ENCODE results near the gene SHOC2.
A peak's percentile ranks its signal among the peaks of the same experiment; 100 is the strongest.
"Not testable (repeated sequence)": the region's sequence is repeated elsewhere in the genome, so short reads cannot be mapped to it uniquely, and the experiment has no call there.

Gene SHOC2

GRCh38 chr10:110901954-110902819 lies 17.2 kb upstream of the SHOC2 start:
- no peak for DNase-seq (ENCODE audit: low read depth in 2 of 2)

GRCh38 chr10:110903280-110904278 lies 15.8 kb upstream of the SHOC2 start:
- no peak for DNase-seq (ENCODE audit: low read depth in 2 of 2)

GRCh38 chr10:110910138-110910537 lies 9.3 kb upstream of the SHOC2 start:
- DNase-seq (ENCODE audit: low read depth in 2 of 2), result no peak

- DNase-seq (ENCODE audit: low read depth in 2 of 2), result no peak
Observed at GRCh38 chr10:110912374-110912773, 7.0 kb upstream of the SHOC2 start.

- no peak for DNase-seq (ENCODE audit: low read depth in 2 of 2)
Observed at GRCh38 chr10:110914431-110914830, 5.0 kb upstream of the SHOC2 start.

DNA sequence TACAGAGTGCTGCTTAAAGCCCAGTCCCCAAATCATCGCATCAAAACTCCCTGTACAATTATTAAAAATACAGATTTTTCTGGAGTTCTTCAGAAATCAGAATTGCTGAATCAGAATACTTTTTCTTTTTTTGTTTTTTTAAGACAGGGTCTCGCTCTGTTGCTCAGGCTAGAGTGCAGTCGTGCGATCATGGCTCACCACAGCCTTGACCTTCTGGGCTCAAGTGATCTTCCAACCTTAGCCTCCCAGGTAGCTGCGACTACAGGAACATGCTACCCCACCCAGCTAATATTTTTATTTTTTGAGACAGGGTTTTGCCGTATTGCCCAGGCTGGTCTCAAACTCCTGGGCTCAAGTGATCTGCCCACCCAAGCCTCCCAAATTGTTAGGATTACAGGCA lies 4.4 kb upstream of the SHOC2 start:
- no peak for DNase-seq (ENCODE audit: low read depth in 2 of 2)

GRCh38 chr10:110915600-110915999 lies 3.8 kb upstream of the SHOC2 start:
- not testable (repeated sequence) for DNase-seq (ENCODE audit: low read depth in 2 of 2)

DNA sequence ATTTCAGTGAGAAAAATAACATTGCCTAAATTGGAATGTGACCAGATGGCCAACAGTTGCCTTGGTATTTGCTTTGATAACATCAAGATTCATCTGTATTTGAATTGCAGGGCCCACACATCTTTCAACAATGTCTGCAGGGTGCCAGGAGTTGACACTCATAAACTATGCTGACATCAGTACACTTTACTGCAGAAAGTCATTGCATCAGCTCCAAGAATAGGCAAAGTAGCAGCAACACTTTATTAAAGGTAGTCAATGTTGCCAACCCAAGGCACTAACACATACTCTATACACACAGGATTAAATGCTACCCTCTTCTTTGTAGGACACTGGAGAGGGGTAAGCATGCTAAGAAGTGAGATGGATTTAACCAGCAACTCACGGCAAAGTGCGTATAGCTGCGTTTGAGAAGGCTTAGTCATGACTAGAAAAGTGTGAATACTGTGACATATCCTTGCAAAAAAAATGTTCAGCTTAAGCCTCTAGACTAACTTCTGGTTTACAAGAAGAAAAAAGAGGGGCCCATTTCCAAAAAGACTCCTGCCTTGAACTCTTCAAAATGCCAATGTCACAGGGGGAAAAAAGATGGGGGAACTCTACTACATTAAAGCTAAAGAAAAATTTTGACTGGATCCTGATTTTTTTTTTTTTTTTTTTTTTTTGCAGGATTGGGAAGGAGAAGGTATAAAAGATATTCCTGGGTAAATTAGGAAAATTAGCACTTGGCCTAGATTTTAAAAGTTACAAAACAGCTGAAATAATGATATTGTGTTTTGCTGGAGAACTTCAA lies 2.7 kb upstream of the SHOC2 start:
- no peak for DNase-seq (ENCODE audit: low read depth in 2 of 2)

DNA sequence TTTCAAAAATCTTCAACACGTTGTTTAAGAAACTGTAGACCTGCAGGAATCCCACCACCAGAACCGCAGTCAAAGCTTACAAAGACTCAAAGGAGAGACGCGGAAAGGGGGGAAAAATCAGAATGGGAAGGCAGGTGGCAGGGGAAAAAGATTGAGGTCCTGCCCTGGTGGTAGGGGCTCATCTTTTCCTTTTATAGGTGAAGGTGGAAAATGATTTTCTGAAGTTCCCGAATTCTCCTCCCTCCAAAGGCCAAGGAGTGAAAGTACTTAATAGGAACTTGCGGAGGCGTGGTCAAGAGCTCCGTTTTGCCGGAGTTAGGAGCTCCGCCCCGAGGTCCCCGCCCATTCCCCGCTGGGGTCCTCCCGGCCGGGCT lies 1.1 kb upstream of the SHOC2 start:
- DNase-seq (ENCODE audit: low read depth in 2 of 2), result peak; percentile 68 to 73

- DNase-seq (ENCODE audit: low read depth in 2 of 2), result peak in 1 of 2 donors; percentile 92
Observed at GRCh38 chr10:110918643-110919348, 608 bp upstream of the SHOC2 start, which contains the start of gene BBIP1. BBIP1 (minus strand) TSS chr10:110919180; CDS start chr10:110918157, 1,023 bp downstream.

DNA sequence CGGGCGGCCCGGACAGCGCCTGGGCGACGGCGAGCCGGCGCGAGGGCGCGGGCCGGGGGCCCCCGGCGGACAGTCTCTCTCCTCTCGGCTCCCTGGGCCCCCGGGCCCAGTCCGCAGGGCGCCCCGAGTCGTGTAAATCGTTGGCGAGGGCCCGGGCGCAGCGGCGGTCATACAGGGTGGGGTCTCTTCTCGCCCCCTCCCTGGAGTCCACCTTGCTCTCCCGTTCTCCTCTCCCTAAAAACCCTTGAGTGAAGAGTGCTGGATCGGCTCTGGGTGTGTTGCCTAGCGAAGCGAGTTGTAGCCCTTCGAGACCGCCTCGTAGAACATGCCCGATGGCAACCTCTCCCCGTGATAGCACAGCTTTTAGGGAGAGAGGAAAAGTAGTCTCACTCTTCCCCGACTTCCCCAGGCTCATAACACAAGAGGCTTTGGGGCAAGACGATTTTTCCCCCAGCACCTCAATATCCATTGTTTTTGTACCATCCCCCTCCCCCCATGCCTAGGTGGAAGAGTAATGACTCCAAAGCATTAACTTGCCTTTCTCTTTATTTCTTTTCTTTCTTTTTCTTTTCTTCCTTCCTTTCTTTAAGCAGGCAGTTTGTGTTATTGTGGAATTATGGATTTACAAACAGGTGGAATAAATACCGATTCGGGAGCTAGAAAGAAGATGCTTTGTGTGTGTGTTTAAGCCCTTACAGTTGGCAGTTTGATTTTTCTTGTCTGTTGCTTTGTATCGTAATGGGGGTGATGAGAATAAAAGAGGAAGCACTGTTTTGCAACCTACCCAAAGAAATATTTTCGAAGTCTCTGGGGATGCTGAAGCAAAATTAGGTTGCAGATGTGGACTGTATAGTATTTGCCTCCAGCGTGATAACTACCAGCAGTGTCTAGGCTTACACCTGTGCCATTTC lies 822 bp downstream of the SHOC2 start:
- peak; percentile 2 to 17 for DNase-seq (ENCODE audit: low read depth in 2 of 2)

GRCh38 chr10:110923856-110924493 lies 4.6 kb downstream of the SHOC2 start:
- DNase-seq (ENCODE audit: low read depth in 2 of 2), result no peak

GRCh38 chr10:110927461-110927860 lies 8.1 kb downstream of the SHOC2 start:
- DNase-seq (ENCODE audit: low read depth in 2 of 2), result no peak

- no peak for DNase-seq (ENCODE audit: low read depth in 2 of 2)
Observed at GRCh38 chr10:110931769-110932381, 12.5 kb downstream of the SHOC2 start.

- no peak for DNase-seq (ENCODE audit: low read depth in 2 of 2)
Observed at GRCh38 chr10:110932505-110933180, 13.2 kb downstream of the SHOC2 start.

DNA sequence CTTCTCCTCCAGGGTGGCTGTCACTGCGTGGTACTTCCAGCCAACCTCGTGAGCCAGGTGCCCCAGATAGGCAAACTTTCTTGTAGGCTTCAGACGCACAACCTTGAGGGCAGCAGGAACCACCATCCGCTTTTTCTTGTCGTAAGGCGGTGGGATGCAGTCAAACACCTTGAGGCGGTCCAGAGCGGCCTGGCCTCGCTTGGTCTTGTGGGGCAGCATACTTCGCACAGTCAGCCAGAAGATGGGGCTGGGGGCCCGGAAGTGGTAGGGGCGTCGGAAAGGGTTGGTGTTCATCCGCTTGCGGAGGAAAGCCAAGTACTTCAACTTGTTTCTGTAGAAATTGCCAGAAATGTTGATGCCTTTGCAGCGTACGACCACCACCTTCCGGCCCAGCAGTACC lies 17.4 kb downstream of the SHOC2 start:
- no peak for DNase-seq (ENCODE audit: low read depth in 2 of 2)

DNA sequence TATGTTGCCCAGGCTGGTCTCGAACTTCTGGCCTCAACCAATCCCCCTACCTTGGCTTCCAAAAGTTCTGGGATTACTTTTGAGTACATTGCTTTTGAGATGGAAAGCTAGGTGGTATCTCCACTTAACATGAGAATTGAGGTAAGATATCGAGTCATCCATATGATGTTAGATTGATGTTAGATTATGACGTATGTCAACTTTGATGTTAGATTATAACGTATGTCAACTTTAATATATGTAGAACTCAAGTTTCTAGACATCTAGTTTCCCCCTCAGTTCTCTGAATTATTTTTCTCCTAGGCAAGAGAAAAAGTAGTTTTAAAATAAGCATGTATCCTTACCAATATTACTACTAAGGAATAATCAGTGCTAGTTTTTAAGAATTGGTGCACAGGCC lies 20.0 kb downstream of the SHOC2 start:
- no peak for DNase-seq (ENCODE audit: low read depth in 2 of 2)

- no peak for DNase-seq (ENCODE audit: low read depth in 2 of 2)
Observed at GRCh38 chr10:110944792-110945396, 25.5 kb downstream of the SHOC2 start.
